Activated CD4-positive, alpha-beta memory T cell treated with anti-CD3 and anti-CD28 coated beads, Interleukin-2, amount 10 ng/mL, durations not matched to agents 7 days and 5 days (primary cell): ENCODE data around the gene SERGEF. TPM values are rescaled to one million over a fixed set of nuclear protein-coding genes. Genes with fewer than 3 reads are reported as not detected.

ENCODE experiments used
- CTCF ChIA-PET: fragments of 350-600 bp; sonication (Branson Sonifier 250); formaldehyde crosslinking; loops from one replicate; lab custom pipeline; 2021; ENCODE audit warnings: antibody characterized with exemption, inconsistent platforms; lab: Charles Lee
- POLR2A ChIA-PET: fragments of 350-600 bp; sonication (Branson Sonifier 250); formaldehyde crosslinking; loops from one replicate; lab custom pipeline; 2021; ENCODE audit warnings: antibody characterized with exemption; lab: Charles Lee
- DNase-seq: peaks from one replicate; pipeline ENCODE4 v3.0.0-alpha.2; 2020
- H3K27ac Mint-ChIP-seq: one replicate; pipeline ENCODE4 v1.8.0; 2021; ENCODE audit warnings: mild to moderate bottlenecking, mixed read lengths
- H3K27me3 Mint-ChIP-seq: one replicate; pipeline ENCODE4 v1.8.0; 2021; ENCODE audit warnings: mixed read lengths
- H3K36me3 Mint-ChIP-seq: one replicate; pipeline ENCODE4 v1.8.0; 2021; ENCODE audit warnings: low read depth, mixed read lengths
- H3K4me1 Mint-ChIP-seq: one replicate; pipeline ENCODE4 v1.8.0; 2021; ENCODE audit warnings: mixed read lengths
- H3K4me3 Mint-ChIP-seq: one replicate; pipeline ENCODE4 v1.8.0; 2021; ENCODE audit warnings: mild to moderate bottlenecking, mixed read lengths
- H3K9me3 Mint-ChIP-seq: one replicate; pipeline ENCODE4 v1.8.0; 2021; ENCODE audit warnings: mixed read lengths
- total RNA-seq, 2 experiments: library from RNA; stranded (reverse); gene quantifications; one replicate each; pipeline ENCODE4 v1.2.3, GENCODE V29; 2021

The SERGEF gene
- total RNA-seq, 2 experiments from 2014 or later: 33.9 to 34.2 TPM

DNA sequence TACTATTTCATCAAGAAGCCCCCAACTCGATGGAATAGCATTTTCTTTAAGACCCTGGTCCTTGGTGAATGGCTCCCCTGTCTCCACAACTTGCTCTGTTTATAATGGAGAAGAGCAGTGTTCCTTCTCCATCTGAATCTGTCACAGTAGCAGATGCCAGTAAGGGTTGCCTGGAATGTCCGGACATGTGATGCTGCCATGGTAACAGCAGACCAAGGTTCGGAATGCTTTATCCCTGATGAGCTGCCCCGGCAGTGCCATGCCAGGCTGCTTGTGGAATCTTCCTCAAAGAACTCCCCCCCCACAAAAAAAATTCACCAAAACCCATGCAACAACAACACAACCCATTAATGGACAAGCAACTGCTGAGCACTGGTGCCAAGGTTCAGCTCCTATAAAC lies 205.8 kb downstream of the SERGEF start:
- Mint-ChIP-seq H3K4me3 (no peak overlapping the region), H3K36me3 (no peaks in the 10 kb centered on the region), H3K27me3 (no peaks in the 10 kb centered on the region), H3K27ac (no peak overlapping the region), H3K9me3 (no peaks in the 10 kb centered on the region), H3K4me1 (no peaks in the 10 kb centered on the region)
- CTCF ChIA-PET: interaction anchor here (1.6 kb wide), 1 partner anchor 75 kb away, joined by 3 read pairs; no protein-coding TSS in a partner anchor
- POLR2A ChIA-PET: no interaction called here
- no peak for DNase-seq

DNA sequence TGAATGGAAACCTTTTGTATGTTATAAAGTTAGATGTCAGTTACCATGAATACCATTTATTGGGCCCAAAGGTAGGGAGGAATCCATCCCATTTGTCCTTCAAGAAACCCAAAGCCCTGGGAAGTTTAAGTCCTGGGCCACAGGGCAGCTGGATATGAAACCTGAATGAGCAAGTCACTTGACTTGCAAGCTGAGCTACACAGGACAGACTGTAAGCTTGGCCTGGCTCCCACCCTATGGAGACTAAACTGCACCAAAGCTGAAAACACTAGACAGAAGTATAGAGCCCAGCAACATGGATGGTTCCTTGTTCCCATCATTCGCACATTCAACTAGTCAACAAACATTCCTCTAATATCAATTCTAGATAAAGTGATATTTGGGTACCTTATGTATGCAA lies 207.0 kb downstream of the SERGEF start:
- ChIA-PET POLR2A (no interaction called here), CTCF (no interaction called here)
- no peak for DNase-seq
- Mint-ChIP-seq H3K4me3 (no peak overlapping the region), H3K36me3 (no peaks in the 10 kb centered on the region), H3K9me3 (no peaks in the 10 kb centered on the region), H3K27ac (no peak overlapping the region), H3K27me3 (no peaks in the 10 kb centered on the region), H3K4me1 (no peaks in the 10 kb centered on the region)

DNA sequence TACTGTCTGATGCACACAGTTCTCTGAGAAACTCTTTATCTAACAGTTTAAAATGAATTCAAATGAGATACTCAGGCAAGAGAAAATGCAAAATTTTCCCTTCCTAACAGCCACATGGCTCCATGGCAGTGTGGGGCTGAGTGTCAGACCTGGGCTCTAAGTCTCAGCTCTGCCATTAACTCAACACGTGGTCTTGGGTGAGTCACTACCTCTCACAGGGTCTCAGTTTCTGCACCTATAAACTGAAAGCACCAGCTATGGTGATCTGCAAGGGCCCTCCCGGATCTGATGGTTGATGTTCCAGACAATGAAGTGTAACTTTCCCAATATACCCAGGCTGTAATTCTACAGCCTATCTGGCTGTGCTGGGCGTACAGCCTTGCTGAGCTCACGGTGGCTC lies 207.8 kb downstream of the SERGEF start:
- Mint-ChIP-seq H3K27me3 (no peaks in the 10 kb centered on the region), H3K9me3 (no peaks in the 10 kb centered on the region), H3K4me1 (no peaks in the 10 kb centered on the region), H3K36me3 (no peaks in the 10 kb centered on the region), H3K27ac (no peak overlapping the region), H3K4me3 (no peak overlapping the region)
- POLR2A ChIA-PET: no interaction called here
- CTCF ChIA-PET: no interaction called here
- no peak for DNase-seq

DNA sequence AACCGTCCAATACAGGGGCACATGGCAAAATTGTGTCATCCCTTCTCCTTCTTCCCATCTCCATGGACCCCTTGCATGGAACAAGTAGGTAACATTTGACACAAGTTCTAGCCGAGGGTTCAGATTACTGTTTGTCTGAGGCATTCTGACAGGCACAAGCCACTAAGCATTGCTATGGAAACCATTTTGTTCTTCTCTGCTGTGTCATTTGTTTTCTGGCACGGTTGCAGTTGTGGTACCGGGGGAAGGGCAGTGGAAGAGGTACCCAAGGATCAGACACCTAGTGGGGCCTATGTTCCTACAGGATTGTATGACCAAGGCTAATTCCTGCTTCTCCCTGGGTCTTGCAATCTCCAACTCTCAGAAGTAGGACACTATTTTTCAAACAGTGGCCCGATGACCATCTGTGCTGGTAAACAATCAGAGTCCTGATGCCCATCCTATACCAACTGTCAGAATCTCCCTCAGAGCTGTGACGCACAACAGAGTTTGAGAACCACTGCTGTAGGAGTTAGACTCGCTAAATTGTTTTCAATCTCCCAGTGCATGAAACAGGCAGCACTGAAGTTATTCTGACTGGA lies 209.0 kb downstream of the SERGEF start:
- H3K36me3 Mint-ChIP-seq: no peaks in the 10 kb centered on the region
- ChIA-PET CTCF (no interaction called here), POLR2A (no interaction called here)
- no peaks in the 10 kb centered on the region for H3K4me1 Mint-ChIP-seq
- H3K27ac Mint-ChIP-seq: no peak overlapping the region
- H3K27me3 Mint-ChIP-seq: no peaks in the 10 kb centered on the region
- H3K9me3 Mint-ChIP-seq: no peaks in the 10 kb centered on the region
- no peak overlapping the region for H3K4me3 Mint-ChIP-seq
- no peak for DNase-seq

DNA sequence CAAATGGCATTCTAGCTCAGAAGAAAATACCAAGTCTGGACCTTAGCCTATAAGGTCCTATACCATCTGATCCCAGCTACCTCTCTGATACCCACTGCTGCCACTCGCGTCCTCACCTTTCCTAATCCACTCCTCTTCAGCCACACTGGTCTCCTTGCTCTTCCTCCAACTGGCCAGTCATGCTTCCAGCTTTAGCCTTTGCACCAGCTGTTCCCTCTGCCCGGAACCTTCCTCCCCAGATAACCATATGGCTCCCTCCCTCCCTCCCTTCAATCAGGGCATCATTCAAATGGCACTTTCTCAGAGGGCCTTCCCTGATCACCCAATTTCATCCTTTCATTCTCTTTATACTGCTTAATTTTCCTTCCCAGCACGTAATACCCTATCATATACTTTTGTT lies 210.4 kb downstream of the SERGEF start:
- no peaks in the 10 kb centered on the region for H3K4me1 Mint-ChIP-seq
- H3K9me3 Mint-ChIP-seq: no peaks in the 10 kb centered on the region
- no peak overlapping the region for H3K4me3 Mint-ChIP-seq
- DNase-seq: no peak
- no peak overlapping the region for H3K27ac Mint-ChIP-seq
- ChIA-PET POLR2A (no interaction called here), CTCF (interaction anchor here (0.6 to 0.7 kb wide), 2 partner anchors 15 to 72 kb away, joined by 3 to 4 read pairs; no protein-coding TSS in a partner anchor)
- H3K27me3 Mint-ChIP-seq: no peaks in the 10 kb centered on the region
- H3K36me3 Mint-ChIP-seq: no peaks in the 10 kb centered on the region

DNA sequence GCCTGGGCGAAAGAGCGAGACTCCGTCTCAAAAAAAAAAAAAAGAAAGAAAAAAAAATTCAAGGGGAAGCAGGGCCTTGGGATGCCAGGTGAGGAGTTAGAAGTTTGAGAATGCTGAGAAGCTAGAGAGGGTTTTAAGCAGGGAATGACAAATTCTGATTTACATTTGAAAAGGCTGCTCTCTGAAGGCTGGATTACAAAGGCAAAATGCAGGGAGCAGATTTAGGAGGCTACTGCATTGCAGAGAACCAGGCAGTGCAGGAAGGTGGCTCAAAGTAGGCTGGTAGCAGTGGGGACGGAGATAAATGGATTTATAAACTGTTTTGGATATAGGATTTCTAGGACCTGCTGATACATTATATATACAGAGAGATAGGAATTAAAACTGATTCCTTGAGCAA lies 211.7 kb downstream of the SERGEF start:
- no peak for DNase-seq
- Mint-ChIP-seq H3K27me3 (no peaks in the 10 kb centered on the region), H3K36me3 (no peaks in the 10 kb centered on the region), H3K27ac (no peak overlapping the region), H3K4me1 (no peaks in the 10 kb centered on the region), H3K9me3 (no peaks in the 10 kb centered on the region), H3K4me3 (no peak overlapping the region)
- ChIA-PET POLR2A (no interaction called here), CTCF (no interaction called here)

DNA sequence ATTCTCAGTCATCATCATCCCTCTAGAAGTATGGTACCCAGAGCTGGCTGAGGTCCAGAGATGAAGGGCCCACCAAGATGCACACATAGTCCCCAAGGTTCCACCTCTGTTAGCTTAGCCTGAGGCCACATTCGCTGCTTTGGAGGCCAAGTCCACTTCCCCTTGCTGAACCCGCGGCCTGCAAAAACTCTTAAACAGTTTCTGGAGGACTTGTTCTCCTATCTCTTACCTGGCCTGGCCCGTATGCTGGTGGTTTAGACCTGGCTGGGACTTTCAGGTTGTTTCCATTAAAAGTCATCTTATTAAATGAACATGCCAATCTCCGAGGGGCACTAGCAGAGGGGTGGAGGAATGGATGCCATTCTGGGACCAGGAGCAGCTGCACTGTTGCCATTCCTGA lies 213.7 kb downstream of the SERGEF start:
- Mint-ChIP-seq H3K4me3 (no peak overlapping the region), H3K27me3 (no peaks in the 10 kb centered on the region), H3K4me1 (no peaks in the 10 kb centered on the region), H3K9me3 (no peaks in the 10 kb centered on the region), H3K36me3 (no peaks in the 10 kb centered on the region), H3K27ac (no peak overlapping the region)
- DNase-seq: no peak
- POLR2A ChIA-PET: no interaction called here
- CTCF ChIA-PET: no interaction called here

DNA sequence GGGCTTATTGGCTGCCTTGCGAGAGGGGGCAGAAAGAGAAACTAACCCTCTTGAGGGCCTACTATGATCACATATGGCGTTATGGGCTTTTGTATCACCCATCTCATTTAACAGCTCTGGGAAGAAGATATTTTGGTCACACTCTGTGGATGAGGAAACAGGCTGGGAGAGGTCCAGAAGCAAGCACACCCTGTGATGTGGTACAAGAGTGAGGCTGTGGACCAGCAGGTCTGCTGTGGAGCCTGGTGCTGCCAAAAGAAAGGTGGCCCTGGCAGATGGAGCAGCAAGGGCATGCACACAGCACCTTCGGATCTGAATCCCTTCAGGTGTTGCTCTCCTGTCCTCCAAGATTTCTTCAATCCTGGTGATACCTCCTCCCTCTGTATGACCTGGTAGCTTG lies 214.1 kb downstream of the SERGEF start:
- Mint-ChIP-seq H3K4me3 (no peak overlapping the region), H3K27me3 (no peaks in the 10 kb centered on the region), H3K27ac (no peak overlapping the region), H3K36me3 (no peaks in the 10 kb centered on the region), H3K4me1 (no peaks in the 10 kb centered on the region), H3K9me3 (no peaks in the 10 kb centered on the region)
- ChIA-PET POLR2A (no interaction called here), CTCF (no interaction called here)
- DNase-seq: no peak

DNA sequence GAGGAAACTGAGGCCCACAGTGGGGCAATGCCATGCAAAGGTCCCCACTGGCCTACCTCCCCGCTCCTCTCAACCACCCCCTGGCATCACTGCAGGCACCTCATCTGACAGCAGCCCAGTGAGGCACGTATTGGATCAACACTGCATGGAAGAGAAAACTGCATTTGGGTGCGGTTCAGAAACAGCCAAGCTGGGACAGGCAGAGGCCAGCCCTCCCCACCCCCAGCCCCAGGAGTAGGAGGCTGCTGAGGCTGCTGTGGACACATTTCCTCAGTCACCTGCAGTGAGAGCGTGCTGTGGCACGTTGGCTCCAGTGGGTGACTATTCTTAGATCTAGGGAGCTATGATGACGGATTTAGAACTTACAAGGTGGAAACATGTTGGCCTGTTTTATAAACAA lies 214.6 kb downstream of the SERGEF start:
- DNase-seq: no peak
- Mint-ChIP-seq H3K27ac (no peak overlapping the region), H3K4me1 (no peaks in the 10 kb centered on the region), H3K9me3 (no peaks in the 10 kb centered on the region), H3K27me3 (no peaks in the 10 kb centered on the region), H3K4me3 (no peak overlapping the region), H3K36me3 (no peaks in the 10 kb centered on the region)
- ChIA-PET POLR2A (no interaction called here), CTCF (no interaction called here)

DNA sequence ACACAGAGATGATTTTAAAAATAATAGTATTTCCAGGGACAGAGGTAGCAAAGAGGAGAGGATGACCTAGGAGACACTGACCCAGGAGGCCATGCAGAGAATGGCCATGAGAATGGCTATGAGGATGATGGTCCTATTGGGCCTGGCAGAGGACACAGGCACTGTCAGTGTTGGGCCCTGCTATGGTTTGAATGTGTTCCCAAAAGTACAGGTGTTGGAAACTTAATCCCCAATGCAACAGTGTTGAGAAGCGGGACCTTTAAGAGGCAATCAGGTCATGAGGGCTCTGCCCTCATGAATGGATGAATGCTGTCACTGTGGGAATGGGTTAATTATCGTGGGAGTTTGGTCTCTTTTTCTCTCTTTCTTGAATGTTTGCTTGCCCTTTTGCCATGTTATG lies 216.7 kb downstream of the SERGEF start:
- Mint-ChIP-seq H3K4me3 (no peak overlapping the region), H3K27me3 (no peaks in the 10 kb centered on the region), H3K4me1 (no peaks in the 10 kb centered on the region), H3K9me3 (no peaks in the 10 kb centered on the region), H3K36me3 (no peaks in the 10 kb centered on the region), H3K27ac (no peak overlapping the region)
- CTCF ChIA-PET: no interaction called here
- no peak for DNase-seq
- POLR2A ChIA-PET: no interaction called here

DNA sequence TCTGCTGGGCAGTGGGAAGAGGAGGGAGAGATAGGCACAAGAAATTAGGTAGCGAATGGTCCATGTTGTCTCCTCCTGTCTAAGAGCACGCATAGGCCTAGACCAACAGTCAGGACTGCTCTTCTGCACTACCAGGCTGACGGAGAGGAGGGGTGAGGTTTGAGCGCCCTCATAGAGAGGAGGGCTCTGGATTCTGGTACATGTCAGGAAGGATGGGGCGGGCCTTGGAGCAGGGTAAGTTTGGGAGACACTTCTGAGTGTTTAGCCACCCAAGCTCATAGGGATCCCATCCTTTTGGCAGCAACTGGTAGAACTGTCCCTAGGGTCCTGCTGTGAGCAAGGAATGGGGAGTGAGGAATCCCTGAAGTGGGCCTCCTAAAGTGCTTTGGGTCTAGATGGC lies 217.9 kb downstream of the SERGEF start:
- H3K4me1 Mint-ChIP-seq: no peaks in the 10 kb centered on the region
- POLR2A ChIA-PET: no interaction called here

DNA sequence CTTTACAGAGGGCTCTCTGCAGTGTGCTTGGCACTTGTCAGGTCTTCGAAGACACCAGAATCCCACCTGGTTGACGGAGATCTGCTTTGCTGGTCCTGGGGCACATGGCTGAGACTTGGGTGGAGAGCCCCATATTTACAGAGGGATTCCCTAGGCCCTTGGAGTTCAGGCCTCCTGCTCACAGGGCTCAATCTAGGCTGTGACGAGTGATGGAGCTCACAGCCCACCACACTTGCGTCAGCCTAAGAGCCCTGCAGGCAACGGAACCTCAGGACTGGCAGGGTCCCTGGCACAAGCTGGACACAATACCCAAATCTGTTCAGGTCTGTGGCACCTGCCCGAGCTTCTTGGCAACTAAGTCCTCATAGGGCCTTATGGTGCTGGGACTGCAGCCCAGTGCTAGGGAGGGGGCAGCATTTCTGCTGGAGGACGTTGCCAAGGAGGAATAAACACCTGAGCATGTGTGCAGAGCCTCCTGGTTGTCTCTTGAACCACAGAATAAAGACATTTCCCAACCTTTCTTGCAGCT lies 219.1 kb downstream of the SERGEF start:
- CTCF ChIA-PET: interaction anchor here (0.6 kb wide), 1 partner anchor 26 kb away, joined by 3 read pairs; no protein-coding TSS in a partner anchor
- H3K4me1 Mint-ChIP-seq: no peaks in the 10 kb centered on the region
- POLR2A ChIA-PET: no interaction called here
- H3K4me3 Mint-ChIP-seq: no peak overlapping the region
- H3K27me3 Mint-ChIP-seq: no peaks in the 10 kb centered on the region
- H3K27ac Mint-ChIP-seq: no peak overlapping the region
- no peaks in the 10 kb centered on the region for H3K36me3 Mint-ChIP-seq
- no peak for DNase-seq
- H3K9me3 Mint-ChIP-seq: no peaks in the 10 kb centered on the region

More for the DNA sequence above, 217.9 kb downstream of the SERGEF start:
- H3K36me3 Mint-ChIP-seq: no peaks in the 10 kb centered on the region
- CTCF ChIA-PET: no interaction called here
- H3K27ac Mint-ChIP-seq: no peak overlapping the region
- DNase-seq: no peak
- no peaks in the 10 kb centered on the region for H3K27me3 Mint-ChIP-seq
- H3K9me3 Mint-ChIP-seq: no peaks in the 10 kb centered on the region
- no peak overlapping the region for H3K4me3 Mint-ChIP-seq

DNA sequence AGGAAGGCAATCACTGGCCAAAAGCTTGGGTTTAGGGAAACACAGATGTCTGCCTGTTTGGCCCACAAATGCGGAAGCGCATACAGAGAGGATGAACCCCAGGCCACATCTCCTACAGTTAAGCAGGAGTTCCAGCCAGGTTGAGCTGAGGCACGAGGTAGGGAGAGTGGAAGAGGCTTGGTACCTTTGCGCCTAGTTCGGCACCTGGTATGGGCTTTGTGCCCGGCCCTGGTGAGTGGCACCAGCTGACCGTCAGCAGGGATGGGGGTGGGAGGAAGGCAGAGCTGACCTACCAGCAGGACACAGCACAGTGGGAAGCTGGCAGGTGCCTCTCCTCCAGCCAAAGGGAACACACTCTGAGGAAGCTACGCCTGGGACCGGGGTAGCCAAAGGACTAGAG lies 220.7 kb downstream of the SERGEF start:
- Mint-ChIP-seq H3K27ac (no peak overlapping the region), H3K27me3 (no peaks in the 10 kb centered on the region), H3K4me3 (no peak overlapping the region), H3K4me1 (no peaks in the 10 kb centered on the region), H3K36me3 (no peaks in the 10 kb centered on the region), H3K9me3 (no peaks in the 10 kb centered on the region)
- ChIA-PET CTCF (no interaction called here), POLR2A (no interaction called here)
- DNase-seq: no peak

DNA sequence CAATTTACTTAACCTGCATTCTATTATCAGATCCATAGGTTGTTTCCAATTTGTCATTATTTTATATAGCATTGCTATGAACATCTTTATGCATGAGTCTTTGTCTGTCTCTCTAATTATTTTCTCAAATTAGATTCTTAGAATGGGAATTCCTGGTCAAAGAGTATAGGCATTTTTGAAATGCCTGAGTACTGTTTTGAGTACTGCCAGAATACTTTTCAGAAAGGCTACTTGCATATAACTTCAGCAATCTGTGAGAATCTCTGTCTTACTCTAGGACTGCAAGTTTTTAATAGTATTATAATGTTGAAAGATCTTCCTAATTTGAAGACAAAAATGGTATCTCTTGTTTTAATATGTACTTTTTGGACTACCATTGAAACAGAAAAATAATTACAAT lies 221.7 kb downstream of the SERGEF start:
- Mint-ChIP-seq H3K36me3 (no peaks in the 10 kb centered on the region), H3K27me3 (no peaks in the 10 kb centered on the region), H3K9me3 (no peaks in the 10 kb centered on the region)

More for the DNA sequence above, 221.7 kb downstream of the SERGEF start:
- no peak for DNase-seq
- ChIA-PET POLR2A (no interaction called here), CTCF (no interaction called here)
- Mint-ChIP-seq H3K4me1 (no peaks in the 10 kb centered on the region), H3K27ac (no peak overlapping the region), H3K4me3 (no peak overlapping the region)
